A673 (cell line): ENCODE measurements around the gene LORICRIN.

ENCODE experiments used
- EZH2 ChIP-seq: fragments of 200-600 bp; sonication (generic); IDR thresholded peaks from 2 replicates; pipeline ENCODE4 v1.6.1; 2017; ENCODE audit warnings: borderline replicate concordance, low read depth, mild to moderate bottlenecking, mixed read lengths, antibody characterized with exemption, low read length; ENCODE audit not compliant: poor library complexity, severe bottlenecking
- TF ChIP-seq, protein P1 (sequence below): fragments of 300-800, 200-600 bp; sonication (generic); conservative IDR thresholded peaks from 2 replicates; pipeline ENCODE4 v1.5.1; 2017; ENCODE audit warnings: low read depth, mild to moderate bottlenecking, antibody characterized with exemption, low read length, moderate library complexity, mixed read lengths

DNA sequence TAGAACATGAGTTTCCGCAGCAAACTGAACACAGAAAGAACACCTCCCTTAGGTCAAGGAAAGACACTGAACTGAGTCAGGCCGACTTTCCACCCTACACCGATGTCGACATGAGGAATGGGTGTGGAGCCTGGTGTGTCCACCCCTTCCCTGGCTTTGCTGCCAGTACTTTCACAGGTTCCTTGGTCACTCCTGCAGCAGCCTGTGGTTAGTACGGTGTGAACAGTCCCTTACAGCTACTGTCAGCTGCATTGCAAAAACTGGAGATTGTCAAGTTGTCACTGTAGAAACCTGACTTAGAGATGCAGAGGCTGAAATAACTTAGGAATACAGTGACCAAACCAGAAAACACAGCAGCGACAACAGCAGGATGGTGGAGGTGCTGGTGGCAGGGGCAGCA, 46.2 kb downstream of the LORICRIN start:
- no peak for TF ChIP-seq EZH2
- TF ChIP-seq, protein P1, sequence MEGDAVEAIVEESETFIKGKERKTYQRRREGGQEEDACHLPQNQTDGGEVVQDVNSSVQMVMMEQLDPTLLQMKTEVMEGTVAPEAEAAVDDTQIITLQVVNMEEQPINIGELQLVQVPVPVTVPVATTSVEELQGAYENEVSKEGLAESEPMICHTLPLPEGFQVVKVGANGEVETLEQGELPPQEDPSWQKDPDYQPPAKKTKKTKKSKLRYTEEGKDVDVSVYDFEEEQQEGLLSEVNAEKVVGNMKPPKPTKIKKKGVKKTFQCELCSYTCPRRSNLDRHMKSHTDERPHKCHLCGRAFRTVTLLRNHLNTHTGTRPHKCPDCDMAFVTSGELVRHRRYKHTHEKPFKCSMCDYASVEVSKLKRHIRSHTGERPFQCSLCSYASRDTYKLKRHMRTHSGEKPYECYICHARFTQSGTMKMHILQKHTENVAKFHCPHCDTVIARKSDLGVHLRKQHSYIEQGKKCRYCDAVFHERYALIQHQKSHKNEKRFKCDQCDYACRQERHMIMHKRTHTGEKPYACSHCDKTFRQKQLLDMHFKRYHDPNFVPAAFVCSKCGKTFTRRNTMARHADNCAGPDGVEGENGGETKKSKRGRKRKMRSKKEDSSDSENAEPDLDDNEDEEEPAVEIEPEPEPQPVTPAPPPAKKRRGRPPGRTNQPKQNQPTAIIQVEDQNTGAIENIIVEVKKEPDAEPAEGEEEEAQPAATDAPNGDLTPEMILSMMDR: no peak
